ENCODE data around the gene IKBKE.

IKBKE gene

DNA sequence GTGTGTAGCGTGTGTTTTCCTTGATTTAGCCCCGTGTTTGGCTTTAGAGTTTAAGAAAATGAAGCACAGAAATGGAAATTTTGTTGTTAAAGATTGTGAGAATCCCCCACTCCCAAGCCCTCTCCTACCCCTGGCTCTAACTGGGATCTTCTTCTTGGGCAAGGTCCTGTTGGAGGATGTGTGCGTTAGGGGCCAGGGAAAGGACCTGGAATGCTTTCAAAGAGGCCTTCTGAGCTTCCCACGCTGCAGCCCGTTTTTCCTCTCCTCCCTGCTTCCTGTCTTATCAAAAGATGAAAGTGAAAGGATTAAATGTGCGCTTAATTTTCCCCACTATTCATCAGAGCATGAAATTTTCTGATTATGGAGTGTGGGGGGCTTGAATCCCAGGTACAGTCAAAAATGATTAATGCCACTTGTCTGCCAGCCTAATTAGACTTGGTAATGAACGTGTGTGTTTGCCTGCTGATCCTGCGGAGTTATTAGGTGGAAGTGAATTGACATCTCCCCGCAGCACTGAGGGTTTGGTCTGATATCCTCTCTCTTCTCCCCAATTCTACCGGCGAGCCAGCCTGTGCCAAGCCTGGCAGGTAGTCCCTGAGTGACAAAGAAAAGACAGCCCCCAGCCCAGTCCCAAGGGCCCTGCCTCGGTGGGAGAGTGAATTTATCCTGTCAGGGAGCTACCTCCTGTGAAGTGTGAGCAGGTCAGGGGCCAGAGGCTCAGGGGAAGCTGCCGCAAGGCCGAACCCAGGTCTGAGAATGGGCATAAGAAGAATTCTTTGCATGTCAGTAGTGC lies 42.0 kb downstream of the IKBKE start:
- no peak for DNase-seq (ENCODE audit: low read depth)

DNA sequence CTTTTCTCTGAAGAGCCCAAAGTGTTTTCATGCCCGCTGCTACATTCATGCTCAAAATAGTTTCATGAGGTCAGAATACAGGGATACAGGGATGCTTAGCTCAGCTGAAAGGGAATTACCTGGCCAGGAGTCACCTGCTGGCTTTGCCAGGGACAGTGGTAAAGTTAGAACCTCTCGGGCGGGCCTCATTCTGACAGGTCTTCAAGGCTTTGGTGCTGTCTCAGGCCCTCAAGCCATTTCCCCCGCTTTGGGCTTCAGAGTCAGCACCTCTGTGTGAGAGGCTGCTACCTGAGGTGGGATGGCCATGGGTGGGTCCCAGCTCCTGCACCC lies 42.5 kb downstream of the IKBKE start:
- DNase-seq (ENCODE audit: low read depth), result no peak

DNA sequence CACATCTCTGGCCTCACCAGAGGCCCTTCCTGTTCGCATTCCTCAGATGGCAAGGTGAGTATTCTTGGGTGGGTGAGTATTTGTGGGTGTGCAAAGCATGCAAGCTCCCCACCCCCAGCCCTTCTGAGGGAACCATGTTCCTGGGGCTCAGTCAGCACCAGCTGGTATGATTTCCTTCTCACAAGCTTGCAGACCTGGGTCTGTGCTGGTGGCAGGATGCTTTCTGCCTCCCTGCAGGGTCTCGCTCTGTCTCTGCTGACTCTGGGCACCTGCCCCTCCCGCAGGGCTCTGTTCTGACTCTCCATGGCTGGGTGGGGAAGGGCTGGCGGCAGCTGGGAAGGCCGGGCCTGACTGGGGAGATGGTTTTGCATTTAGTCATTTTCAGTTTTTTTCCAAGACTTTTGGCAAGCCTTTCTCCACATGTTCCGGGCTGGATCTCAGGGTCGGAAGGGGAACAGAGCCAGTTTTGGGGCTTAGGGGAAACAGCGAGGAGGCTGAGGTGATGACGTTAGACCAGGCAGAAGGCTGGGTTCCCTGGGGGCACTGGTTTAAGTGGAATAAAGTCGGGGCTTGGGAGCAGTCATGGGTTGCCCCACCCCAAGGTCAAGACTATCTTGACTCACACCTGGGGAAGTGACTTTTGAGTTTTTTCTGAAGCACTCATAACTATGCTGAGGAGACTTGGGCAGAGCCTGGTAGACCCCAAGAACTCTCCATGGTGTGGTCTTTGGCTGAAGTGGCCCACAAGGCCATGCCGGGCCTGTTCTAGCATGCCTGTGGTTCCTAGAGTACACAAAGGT lies 43.2 kb downstream of the IKBKE start:
- DNase-seq (ENCODE audit: low read depth), result peak; percentile 90

DNA sequence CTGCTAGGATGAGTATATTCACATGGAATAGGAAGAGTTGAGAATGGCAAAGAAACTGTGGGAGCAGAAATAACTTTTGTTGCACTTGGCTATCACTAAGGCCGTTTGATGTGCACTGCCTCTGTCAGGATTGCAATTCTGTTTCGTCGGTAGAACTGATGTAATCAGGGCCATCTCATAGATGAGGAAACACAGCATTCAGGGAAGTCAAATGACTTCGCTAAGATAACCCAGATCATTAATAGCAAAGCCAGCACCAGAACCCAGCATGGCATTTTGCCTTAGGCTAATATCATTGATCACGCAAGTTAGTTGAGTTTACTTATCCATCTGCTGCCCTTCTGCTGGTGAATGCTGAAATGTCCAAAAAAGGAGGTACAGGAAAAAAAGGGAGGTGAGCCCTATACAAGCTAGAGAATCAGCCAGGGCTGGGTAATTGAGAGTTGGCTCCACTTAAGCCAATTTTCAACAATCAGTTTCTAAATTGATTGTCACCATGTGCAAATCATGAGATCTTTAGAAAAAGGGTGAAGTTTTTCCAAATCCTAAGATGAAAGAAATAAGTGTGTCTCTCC lies 44.6 kb downstream of the IKBKE start:
- DNase-seq (ENCODE audit: low read depth), result no peak

GRCh38 chr1:206516728-206516990 lies 46.4 kb downstream of the IKBKE start:
- no peak for DNase-seq (ENCODE audit: low read depth)

- DNase-seq (ENCODE audit: low read depth), result no peak
Measured at GRCh38 chr1:206517784-206518183, 47.5 kb downstream of the IKBKE start.

DNA sequence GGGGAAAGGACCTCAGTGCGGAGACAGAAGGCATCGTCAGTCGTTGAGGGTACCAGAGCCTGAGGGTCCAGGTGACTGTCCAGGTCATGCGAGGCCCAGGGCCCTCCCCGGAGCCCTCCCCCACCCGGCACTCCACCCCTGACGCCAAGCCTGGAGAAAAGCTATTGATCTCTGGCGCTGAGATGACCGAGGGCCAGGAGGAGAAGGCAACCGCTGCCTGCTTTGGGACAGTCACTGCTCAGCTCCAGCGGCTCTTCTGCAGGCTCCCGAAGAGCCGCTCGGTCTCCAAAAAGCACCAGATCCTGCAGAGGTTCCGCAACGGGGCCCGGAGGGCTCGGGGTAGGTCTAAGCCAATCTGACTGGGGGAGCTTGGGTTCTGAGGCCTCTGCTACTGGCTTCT lies 47.9 kb downstream of the IKBKE start:
- no peak for DNase-seq (ENCODE audit: low read depth)

- no peak for DNase-seq (ENCODE audit: low read depth)
Measured at GRCh38 chr1:206518743-206519142, 48.5 kb downstream of the IKBKE start.

GRCh38 chr1:206521127-206521526 lies 50.9 kb downstream of the IKBKE start:
- DNase-seq (ENCODE audit: low read depth), result no peak

GRCh38 chr1:206521694-206522402 lies 51.6 kb downstream of the IKBKE start:
- DNase-seq (ENCODE audit: low read depth), result no peak

GRCh38 chr1:206524739-206525364 lies 54.6 kb downstream of the IKBKE start:
- no peak for DNase-seq (ENCODE audit: low read depth)

- no peak for DNase-seq (ENCODE audit: low read depth)
Measured at GRCh38 chr1:206526064-206526911, 56.0 kb downstream of the IKBKE start.

DNA sequence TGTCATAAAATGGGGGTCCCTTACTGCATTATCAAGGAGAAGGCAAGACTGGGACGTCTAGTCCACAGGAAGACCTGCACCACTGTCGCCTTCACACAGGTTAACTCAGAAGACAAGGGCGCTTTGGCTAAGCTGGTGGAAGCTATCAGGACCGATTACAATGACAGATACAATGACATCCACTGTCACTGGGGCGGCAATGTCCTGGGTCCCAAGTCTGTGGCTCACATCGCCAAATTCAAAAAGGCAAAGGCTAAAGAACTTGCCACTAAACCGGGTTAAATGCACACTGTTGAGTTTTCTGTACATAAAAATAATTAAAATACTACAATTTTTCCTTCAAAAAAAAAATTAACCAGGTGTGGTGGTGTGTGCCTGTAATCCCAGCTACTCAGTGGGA lies 59.1 kb downstream of the IKBKE start:
- no peak for DNase-seq (ENCODE audit: low read depth)

- DNase-seq (ENCODE audit: low read depth), result no peak
Measured at GRCh38 chr1:206532368-206532767, 62.1 kb downstream of the IKBKE start.

DNA sequence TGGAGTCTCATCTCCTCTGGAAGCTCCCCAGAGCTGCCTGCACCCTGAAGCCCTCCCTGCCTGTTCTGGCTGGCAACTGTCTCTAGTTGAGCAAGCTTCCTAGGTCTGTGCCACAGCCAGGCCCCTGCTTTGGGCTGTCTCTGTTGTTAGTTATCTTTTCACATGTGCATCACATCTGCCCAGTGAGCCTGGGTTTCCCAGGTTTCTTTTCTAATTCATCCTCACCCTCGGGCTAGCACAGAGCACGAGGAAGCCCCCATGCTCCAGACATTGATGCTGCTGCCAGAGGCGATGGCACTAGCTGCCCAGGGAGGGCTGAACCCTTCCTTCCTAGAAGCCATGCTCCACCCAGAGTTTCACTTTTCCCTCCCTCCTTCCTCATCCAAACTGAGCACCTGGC lies 64.3 kb downstream of the IKBKE start:
- no peak for DNase-seq (ENCODE audit: low read depth)

DNA sequence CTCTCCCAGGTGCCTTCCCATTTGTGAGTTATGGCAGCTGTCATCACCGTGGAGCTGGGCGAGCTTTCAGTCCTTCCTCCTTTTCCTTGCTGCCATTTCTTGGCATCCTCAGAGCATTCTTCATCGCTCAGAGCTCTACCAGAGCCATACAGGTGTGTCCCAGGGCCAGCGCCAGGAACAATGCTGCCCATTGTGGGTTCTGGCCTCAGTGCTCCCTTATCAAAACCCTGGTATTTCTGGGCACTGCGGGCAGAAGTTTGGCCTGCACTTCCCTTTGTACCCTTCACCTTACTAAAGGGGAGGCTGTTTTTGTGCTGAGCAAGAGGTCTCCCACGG lies 65.5 kb downstream of the IKBKE start:
- DNase-seq (ENCODE audit: low read depth), result no peak

DNA sequence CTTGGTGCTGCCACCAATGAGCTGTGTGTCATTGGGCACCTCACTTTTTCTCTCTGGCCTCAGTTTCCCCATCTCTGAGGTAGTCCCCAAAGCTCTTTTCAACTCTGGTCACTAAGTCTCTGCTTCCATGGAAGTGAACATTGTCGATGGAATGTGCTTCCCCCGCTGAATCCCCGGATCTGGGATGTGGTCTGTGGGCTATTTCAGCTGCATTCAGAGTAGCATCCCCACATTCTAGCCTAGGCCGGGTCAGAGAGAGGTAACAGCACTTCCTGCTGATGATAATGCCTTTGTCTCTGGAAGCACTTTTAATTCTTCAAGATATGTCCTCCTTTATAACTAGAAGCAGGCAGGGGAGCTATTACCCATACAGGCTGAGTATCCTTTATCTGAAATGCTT lies 66.9 kb downstream of the IKBKE start:
- DNase-seq (ENCODE audit: low read depth), result peak; percentile 53

GRCh38 chr1:206538086-206538770 lies 68.0 kb downstream of the IKBKE start:
- peak; percentile 14 for DNase-seq (ENCODE audit: low read depth)

- no peak for DNase-seq (ENCODE audit: low read depth)
Measured at GRCh38 chr1:206538901-206539640, 68.8 kb downstream of the IKBKE start.

GRCh38 chr1:206540044-206540780 lies 69.9 kb downstream of the IKBKE start:
- no peak for DNase-seq (ENCODE audit: low read depth)
